Sigmoid colon (tissue), 4 donors: ENCODE data around the gene YIPF7.

Source experiments
- EP300 ChIP-seq, 4 donors: sonication (generic); formaldehyde crosslinking; IDR thresholded peaks; one replicate each; pipeline ENCODE4 v1.6.1; 2017; ENCODE audit warnings: antibody characterized with exemption in 4 of 4
- POLR2A ChIP-seq, 2 donors: fragments of 450-650 bp; IDR thresholded peaks; one replicate each; pipeline ENCODE4 v1.6.1; 2016; ENCODE audit warnings: antibody characterized with exemption in 2 of 2, mild to moderate bottlenecking in 2 of 2, moderate library complexity in 2 of 2
- POLR2AphosphoS5 ChIP-seq, 4 donors: sonication (generic); formaldehyde crosslinking; IDR thresholded peaks; one replicate each; pipeline ENCODE4 v1.6.1; 2017; ENCODE audit warnings: antibody characterized with exemption in 4 of 4
- TF ChIP-seq, protein P1 (sequence below), 4 experiments: fragments of 450-650 bp in 3 of 4; fragments of 200-600 bp in 1 of 4; IDR thresholded peaks; one replicate each; pipeline ENCODE4 v1.5.1; 2016 to 2019; ENCODE audit warnings: antibody characterized with exemption in 4 of 4, mild to moderate bottlenecking in 3 of 4, moderate library complexity in 2 of 4

- TF ChIP-seq EP300 (IDR thresholded peaks at IDR 0.05) (no peak), POLR2AphosphoS5 (IDR thresholded peaks at IDR 0.05) (no peak), POLR2A (IDR thresholded peaks at IDR 0.05) (no peak)
- TF ChIP-seq, protein P1, sequence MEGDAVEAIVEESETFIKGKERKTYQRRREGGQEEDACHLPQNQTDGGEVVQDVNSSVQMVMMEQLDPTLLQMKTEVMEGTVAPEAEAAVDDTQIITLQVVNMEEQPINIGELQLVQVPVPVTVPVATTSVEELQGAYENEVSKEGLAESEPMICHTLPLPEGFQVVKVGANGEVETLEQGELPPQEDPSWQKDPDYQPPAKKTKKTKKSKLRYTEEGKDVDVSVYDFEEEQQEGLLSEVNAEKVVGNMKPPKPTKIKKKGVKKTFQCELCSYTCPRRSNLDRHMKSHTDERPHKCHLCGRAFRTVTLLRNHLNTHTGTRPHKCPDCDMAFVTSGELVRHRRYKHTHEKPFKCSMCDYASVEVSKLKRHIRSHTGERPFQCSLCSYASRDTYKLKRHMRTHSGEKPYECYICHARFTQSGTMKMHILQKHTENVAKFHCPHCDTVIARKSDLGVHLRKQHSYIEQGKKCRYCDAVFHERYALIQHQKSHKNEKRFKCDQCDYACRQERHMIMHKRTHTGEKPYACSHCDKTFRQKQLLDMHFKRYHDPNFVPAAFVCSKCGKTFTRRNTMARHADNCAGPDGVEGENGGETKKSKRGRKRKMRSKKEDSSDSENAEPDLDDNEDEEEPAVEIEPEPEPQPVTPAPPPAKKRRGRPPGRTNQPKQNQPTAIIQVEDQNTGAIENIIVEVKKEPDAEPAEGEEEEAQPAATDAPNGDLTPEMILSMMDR (IDR thresholded peaks at IDR 0.05), result no peak
Observed at GRCh38 chr4:44675366-44675765, 23.9 kb upstream of the YIPF7 start.
